H9 (cell line): ENCODE results near the gene CAPN14. TPM values are rescaled to one million over a fixed set of nuclear protein-coding genes. Genes with fewer than 3 reads are reported as not detected.

ENCODE experiments used
- DNase-seq: peaks from one replicate; pipeline ENCODE4 v3.0.0-alpha.2; 2017
- H2AFZ ChIP-seq: one replicate; pipeline ENCODE4 v1.6.1; 2013; ENCODE audit warnings: mild to moderate bottlenecking, low read length, control low read depth, moderate library complexity
- H2AK5ac ChIP-seq: 2 replicates; pipeline ENCODE4 v1.6.1; 2013; ENCODE audit warnings: low read length, control low read depth, mixed read lengths; ENCODE audit not compliant: insufficient read length
- H2BK120ac ChIP-seq: one replicate; pipeline ENCODE4 v1.6.1; 2013; ENCODE audit warnings: low read depth, mild to moderate bottlenecking, low read length, control low read depth, inconsistent platforms; ENCODE audit not compliant: poor library complexity, severe bottlenecking
- H2BK12ac ChIP-seq: 2 replicates; pipeline ENCODE4 v1.6.1; 2013; ENCODE audit warnings: low read length, control low read depth, mixed read lengths, low read depth; ENCODE audit not compliant: insufficient read length
- H2BK15ac ChIP-seq: 2 replicates; pipeline ENCODE4 v1.6.1; 2013; ENCODE audit warnings: low read depth, low read length, control low read depth
- H2BK20ac ChIP-seq: one replicate; pipeline ENCODE4 v1.6.1; 2013; ENCODE audit warnings: low read depth, mild to moderate bottlenecking, low read length, control low read depth, inconsistent platforms; ENCODE audit not compliant: poor library complexity, severe bottlenecking
- H2BK5ac ChIP-seq: 2 replicates; pipeline ENCODE4 v1.6.1; 2013; ENCODE audit warnings: low read length, control low read depth, mixed read lengths; ENCODE audit not compliant: insufficient read length
- H3K14ac ChIP-seq: 2 replicates; pipeline ENCODE4 v1.6.1; 2013; ENCODE audit warnings: low read length, control low read depth; ENCODE audit not compliant: insufficient read depth
- H3K18ac ChIP-seq: 2 replicates; pipeline ENCODE4 v1.6.1; 2013; ENCODE audit warnings: low read depth, mild to moderate bottlenecking, mixed read lengths, low read length, control low read depth; ENCODE audit not compliant: insufficient read length
- H3K23ac ChIP-seq: 2 replicates; pipeline ENCODE4 v1.6.1; 2013; ENCODE audit warnings: low read length, control low read depth, mixed read lengths, low read depth; ENCODE audit not compliant: insufficient read length
- H3K23me2 ChIP-seq: 2 replicates; pipeline ENCODE4 v1.6.1; 2013; ENCODE audit warnings: low read depth, mild to moderate bottlenecking, mixed read lengths, low read length, control low read depth; ENCODE audit not compliant: insufficient read length, poor library complexity, severe bottlenecking
- H3K27ac ChIP-seq: 2 replicates; pipeline ENCODE4 v1.5.1; 2013; ENCODE audit warnings: low read length, control low read depth, mixed read lengths, low read depth; ENCODE audit not compliant: insufficient read length
- H3K27me3 ChIP-seq: 2 replicates; pipeline ENCODE4 v1.6.1; 2013; ENCODE audit warnings: low read length, control low read depth, inconsistent platforms; ENCODE audit not compliant: insufficient read depth
- H3K4ac ChIP-seq: 2 replicates; pipeline ENCODE4 v1.6.1; 2013; ENCODE audit warnings: low read depth, mild to moderate bottlenecking, control low read depth, inconsistent platforms, low read length, moderate library complexity
- H3K4me1 ChIP-seq: 2 replicates; pipeline ENCODE4 v1.6.1; 2013; ENCODE audit warnings: low read length, control low read depth, inconsistent platforms; ENCODE audit not compliant: insufficient read depth
- H3K4me2 ChIP-seq: 2 replicates; pipeline ENCODE4 v1.6.1; 2013; ENCODE audit warnings: low read length, control low read depth, mixed read lengths; ENCODE audit not compliant: insufficient read length, insufficient read depth
- H3K56ac ChIP-seq: 2 replicates; pipeline ENCODE4 v1.6.1; 2013; ENCODE audit warnings: low read depth, mild to moderate bottlenecking, mixed read lengths, low read length, control low read depth; ENCODE audit not compliant: insufficient read length
- H3K79me1 ChIP-seq: 2 replicates; pipeline ENCODE4 v1.6.1; 2013; ENCODE audit warnings: low read depth, mild to moderate bottlenecking, moderate library complexity, low read length, control low read depth, inconsistent platforms; ENCODE audit not compliant: insufficient read depth, poor library complexity, severe bottlenecking
- H3K79me2 ChIP-seq: 2 replicates; pipeline ENCODE4 v1.6.1; 2013; ENCODE audit warnings: low read length, control low read depth, inconsistent platforms; ENCODE audit not compliant: insufficient read depth
- H3K9ac ChIP-seq: 2 replicates; pipeline ENCODE4 v1.6.1; 2013; ENCODE audit warnings: low read length, control low read depth, mixed read lengths; ENCODE audit not compliant: insufficient read length; ENCODE audit errors: extremely low read depth
- H3K9me3 ChIP-seq: one replicate; pipeline ENCODE4 v1.6.1; 2013; ENCODE audit warnings: low read depth, low read length, inconsistent platforms; ENCODE audit not compliant: control insufficient read depth
- H3T11ph ChIP-seq: one replicate; pipeline ENCODE4 v1.6.1; 2013; ENCODE audit warnings: mild to moderate bottlenecking, low read length, control low read depth, inconsistent platforms
- H4K20me1 ChIP-seq: one replicate; pipeline ENCODE4 v1.6.1; 2013; ENCODE audit not compliant: control insufficient read depth, insufficient read length, insufficient read depth
- H4K5ac ChIP-seq: 2 replicates; pipeline ENCODE4 v1.6.1; 2013; ENCODE audit warnings: low read depth, mild to moderate bottlenecking, mixed read lengths, low read length, control low read depth; ENCODE audit not compliant: insufficient read length
- H4K8ac ChIP-seq: replicated peaks from 2 replicates; pipeline ENCODE4 v1.6.1; 2013; ENCODE audit warnings: low read length, control low read depth, mixed read lengths, low read depth; ENCODE audit not compliant: insufficient read length
- H4K91ac ChIP-seq: 2 replicates; pipeline ENCODE4 v1.6.1; 2013; ENCODE audit warnings: low read depth, mild to moderate bottlenecking, moderate library complexity, mixed read lengths, low read length, control low read depth; ENCODE audit not compliant: insufficient read length
- H3K27ac Mint-ChIP-seq, 3 experiments: 2 replicates in 2 of 3; 3 replicates in 1 of 3; pipeline ENCODE4 v1.8.0; 2020 to 2021; ENCODE audit warnings: mixed read lengths in 3 of 3, mild to moderate bottlenecking in 1 of 3, moderate library complexity in 1 of 3
- H3K27me3 Mint-ChIP-seq: 2 replicates; pipeline ENCODE4 v1.8.0; 2021; ENCODE audit warnings: low read depth, mild to moderate bottlenecking, moderate library complexity, mixed read lengths
- H3K36me3 Mint-ChIP-seq, 3 experiments: 2 replicates in 2 of 3; 3 replicates in 1 of 3; pipeline ENCODE4 v1.8.0; 2020 to 2021; ENCODE audit warnings: low read depth in 3 of 3, mixed read lengths in 3 of 3; ENCODE audit not compliant: insufficient read depth in 1 of 3
- H3K4me1 Mint-ChIP-seq, 2 experiments: 2 replicates each; pipeline ENCODE4 v1.8.0; 2020; ENCODE audit warnings: mixed read lengths in 2 of 2
- H3K4me3 Mint-ChIP-seq, 2 experiments: 2 replicates in 1 of 2; 3 replicates in 1 of 2; pipeline ENCODE4 v1.8.0; 2020 to 2021; ENCODE audit warnings: mild to moderate bottlenecking in 2 of 2, mixed read lengths in 2 of 2, moderate library complexity in 1 of 2
- H3K9me3 Mint-ChIP-seq, 2 experiments: 2 replicates in 1 of 2; 3 replicates in 1 of 2; pipeline ENCODE4 v1.8.0; 2020; ENCODE audit warnings: mild to moderate bottlenecking in 2 of 2, mixed read lengths in 2 of 2, moderate library complexity in 1 of 2
- WGBS: extraction: QIAGEN DNeasy Blood & Tissue Kit; methylation state at CpG from one replicate; pipeline ENCODE4 v1.1.7; 2013; ENCODE audit warnings: missing lambda C conversion rate, low lambda C conversion rate, mixed read lengths; ENCODE audit not compliant: insufficient read length; ENCODE audit errors: extremely low coverage; 5-methylcytosine and 5-hydroxymethylcytosine counted together
- total RNA-seq: library from RNA; stranded (reverse); gene quantifications from 2 replicates; pipeline ENCODE4 v1.2.1, GENCODE V29; 2021
- TF ChIP-seq, protein P1 (sequence below): fragments of 200-600 bp; sonication (generic); conservative IDR thresholded peaks from 3 replicates; pipeline ENCODE4 v1.8.0; 2021; ENCODE audit warnings: antibody characterized with exemption, mild to moderate bottlenecking

CAPN14 gene
- total RNA-seq, 1 experiment from 2014 or later, result 0.09 TPM

DNA sequence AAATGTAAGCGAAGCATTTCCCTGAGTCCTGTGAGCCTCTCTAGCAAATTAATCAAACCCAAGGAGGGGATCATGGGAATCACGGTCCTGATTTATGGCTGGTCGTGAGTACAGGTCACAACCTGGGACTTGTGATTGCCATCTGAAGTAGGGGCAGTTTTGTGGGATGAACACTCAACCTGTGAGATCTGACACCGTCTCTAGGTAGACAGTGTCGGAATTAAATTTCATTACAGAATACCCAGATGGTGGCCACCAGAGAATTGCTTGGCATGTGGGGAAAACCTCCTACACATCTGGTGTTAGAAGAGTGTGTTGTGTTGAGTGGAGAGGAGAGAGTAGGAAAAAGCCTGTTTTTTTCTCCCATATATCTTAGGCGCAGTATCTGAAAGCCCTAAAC lies 12.5 kb downstream of the CAPN14 start:
- Histone ChIP-seq H2BK12ac (no peak overlapping the region), H4K20me1 (no peaks in the 10 kb centered on the region), H3K9me3 (no peaks in the 10 kb centered on the region), H3K23me2 (no peaks in the 10 kb centered on the region), H3K23ac (no peak overlapping the region), H3T11ph (no peak overlapping the region), H2AFZ (no peak overlapping the region), H3K4me2 (no peak overlapping the region), H4K5ac (no peak overlapping the region), H3K27ac (no peak overlapping the region), H2BK5ac (no peak overlapping the region), H2BK120ac (no peak overlapping the region), H3K79me2 (no peaks in the 10 kb centered on the region), H4K91ac (no peak overlapping the region), H3K4me1 (no peaks in the 10 kb centered on the region), H3K14ac (no peak overlapping the region), H3K56ac (no peak overlapping the region), H3K79me1 (no peaks in the 10 kb centered on the region), H3K27me3 (no peaks in the 10 kb centered on the region), H3K9ac (no peak overlapping the region), H3K4ac (no peak overlapping the region), H4K8ac (no peak overlapping the region), H2AK5ac (no peak overlapping the region), H2BK20ac (no peak overlapping the region), H3K18ac (no peak overlapping the region), H2BK15ac (no peak overlapping the region)
- Mint-ChIP-seq H3K9me3 (no peaks in the 10 kb centered on the region), H3K27me3 (peaks cover 1% of the 10 kb centered on the region; the same call in 1 of the 2 replicates), H3K4me1 (peaks cover 13 to 17% of the 10 kb centered on the region in 2 experiments), H3K36me3 (no peaks in the 10 kb centered on the region), H3K27ac (no peak overlapping the region), H3K4me3 (no peak overlapping the region)
- TF ChIP-seq, protein P1, sequence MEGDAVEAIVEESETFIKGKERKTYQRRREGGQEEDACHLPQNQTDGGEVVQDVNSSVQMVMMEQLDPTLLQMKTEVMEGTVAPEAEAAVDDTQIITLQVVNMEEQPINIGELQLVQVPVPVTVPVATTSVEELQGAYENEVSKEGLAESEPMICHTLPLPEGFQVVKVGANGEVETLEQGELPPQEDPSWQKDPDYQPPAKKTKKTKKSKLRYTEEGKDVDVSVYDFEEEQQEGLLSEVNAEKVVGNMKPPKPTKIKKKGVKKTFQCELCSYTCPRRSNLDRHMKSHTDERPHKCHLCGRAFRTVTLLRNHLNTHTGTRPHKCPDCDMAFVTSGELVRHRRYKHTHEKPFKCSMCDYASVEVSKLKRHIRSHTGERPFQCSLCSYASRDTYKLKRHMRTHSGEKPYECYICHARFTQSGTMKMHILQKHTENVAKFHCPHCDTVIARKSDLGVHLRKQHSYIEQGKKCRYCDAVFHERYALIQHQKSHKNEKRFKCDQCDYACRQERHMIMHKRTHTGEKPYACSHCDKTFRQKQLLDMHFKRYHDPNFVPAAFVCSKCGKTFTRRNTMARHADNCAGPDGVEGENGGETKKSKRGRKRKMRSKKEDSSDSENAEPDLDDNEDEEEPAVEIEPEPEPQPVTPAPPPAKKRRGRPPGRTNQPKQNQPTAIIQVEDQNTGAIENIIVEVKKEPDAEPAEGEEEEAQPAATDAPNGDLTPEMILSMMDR, result no peak
- no peak for DNase-seq
- no CpG with 5 or more reads among the region's 6 CpGs for WGBS
